ENCODE data around the gene KIAA1549.

KIAA1549 gene

GRCh38 chr7:138903186-138903820 lies 77.9 kb downstream of the KIAA1549 start:
- H3K4me3 ChIP-seq (ENCODE audit: low read length) = no peak overlapping the region
- no peaks in the 10 kb centered on the region for H3K27me3 ChIP-seq (ENCODE audit: low read depth, low read length)
- no peaks in the 10 kb centered on the region for H3K36me3 ChIP-seq (replicated peaks; ENCODE audit: low read depth, low read length)
- H3K79me2 ChIP-seq (ENCODE audit: low read length) = no peaks in the 10 kb centered on the region
- no peaks in the 10 kb centered on the region for H4K20me1 ChIP-seq (ENCODE audit: insufficient read depth, low read length)
- TF ChIP-seq EZH2phosphoT487 (IDR thresholded peaks at IDR 0.05; ENCODE audit: low read depth) (no peak), CTCF (IDR thresholded peaks at IDR 0.05; ENCODE audit: low read depth, low read length) (no peak)
- no peak overlapping the region for H2AFZ ChIP-seq (ENCODE audit: low read depth, low read length)
- no peaks in the 10 kb centered on the region for H3K9me3 ChIP-seq (ENCODE audit: insufficient read depth, low read length)
- no peak overlapping the region for H3K27ac ChIP-seq (ENCODE audit: low read length)
- no peak overlapping the region for H3K4me2 ChIP-seq (ENCODE audit: low read length)
- no peak overlapping the region for H3K9ac ChIP-seq (ENCODE audit: low read length)
- no peaks in the 10 kb centered on the region for H3K4me1 ChIP-seq (ENCODE audit: low read length)

- H3K9me3 ChIP-seq (ENCODE audit: insufficient read depth, low read length) = no peaks in the 10 kb centered on the region
- no peak overlapping the region for H3K9ac ChIP-seq (ENCODE audit: low read length)
- no peaks in the 10 kb centered on the region for H3K4me1 ChIP-seq (ENCODE audit: low read length)
- H3K4me3 ChIP-seq (ENCODE audit: low read length) = no peak overlapping the region
- H3K79me2 ChIP-seq (ENCODE audit: low read length) = no peaks in the 10 kb centered on the region
- TF ChIP-seq CTCF (IDR thresholded peaks at IDR 0.05; ENCODE audit: low read depth, low read length) (no peak), EZH2phosphoT487 (IDR thresholded peaks at IDR 0.05; ENCODE audit: low read depth) (no peak)
- no peaks in the 10 kb centered on the region for H4K20me1 ChIP-seq (ENCODE audit: insufficient read depth, low read length)
- no peak overlapping the region for H3K4me2 ChIP-seq (ENCODE audit: low read length)
- no peak overlapping the region for H2AFZ ChIP-seq (ENCODE audit: low read depth, low read length)
- no peaks in the 10 kb centered on the region for H3K27me3 ChIP-seq (ENCODE audit: low read depth, low read length)
- H3K27ac ChIP-seq (ENCODE audit: low read length) = no peak overlapping the region
- H3K36me3 ChIP-seq (replicated peaks; ENCODE audit: low read depth, low read length) = no peaks in the 10 kb centered on the region
Measured at GRCh38 chr7:138902161-138902560, 79.0 kb downstream of the KIAA1549 start.

- H4K20me1 ChIP-seq (ENCODE audit: insufficient read depth, low read length) = no peaks in the 10 kb centered on the region
- no peak overlapping the region for H3K9ac ChIP-seq (ENCODE audit: low read length)
- no peaks in the 10 kb centered on the region for H3K9me3 ChIP-seq (ENCODE audit: insufficient read depth, low read length)
- H3K36me3 ChIP-seq (replicated peaks; ENCODE audit: low read depth, low read length) = no peaks in the 10 kb centered on the region
- H3K4me3 ChIP-seq (ENCODE audit: low read length) = no peak overlapping the region
- no peaks in the 10 kb centered on the region for H3K79me2 ChIP-seq (ENCODE audit: low read length)
- H3K27me3 ChIP-seq (ENCODE audit: low read depth, low read length) = no peaks in the 10 kb centered on the region
- H3K4me1 ChIP-seq (ENCODE audit: low read length) = no peaks in the 10 kb centered on the region
- H2AFZ ChIP-seq (ENCODE audit: low read depth, low read length) = no peak overlapping the region
- H3K27ac ChIP-seq (ENCODE audit: low read length) = no peak overlapping the region
- H3K4me2 ChIP-seq (ENCODE audit: low read length) = no peak overlapping the region
- TF ChIP-seq EZH2phosphoT487 (IDR thresholded peaks at IDR 0.05; ENCODE audit: low read depth) (no peak), CTCF (IDR thresholded peaks at IDR 0.05; ENCODE audit: low read depth, low read length) (no peak)
Measured at GRCh38 chr7:138900035-138900828, 81.0 kb downstream of the KIAA1549 start.

- Histone ChIP-seq H3K4me2 (ENCODE audit: low read length) (no peak overlapping the region), H3K4me1 (ENCODE audit: low read length) (no peaks in the 10 kb centered on the region), H4K20me1 (ENCODE audit: insufficient read depth, low read length) (no peaks in the 10 kb centered on the region), H3K79me2 (ENCODE audit: low read length) (no peaks in the 10 kb centered on the region), H3K27me3 (ENCODE audit: low read depth, low read length) (no peaks in the 10 kb centered on the region), H3K9me3 (ENCODE audit: insufficient read depth, low read length) (no peaks in the 10 kb centered on the region), H2AFZ (ENCODE audit: low read depth, low read length) (no peak overlapping the region), H3K4me3 (ENCODE audit: low read length) (no peak overlapping the region), H3K36me3 (replicated peaks; ENCODE audit: low read depth, low read length) (no peaks in the 10 kb centered on the region), H3K27ac (ENCODE audit: low read length) (no peak overlapping the region), H3K9ac (ENCODE audit: low read length) (no peak overlapping the region)
- TF ChIP-seq EZH2phosphoT487 (IDR thresholded peaks at IDR 0.05; ENCODE audit: low read depth) = no peak
- TF ChIP-seq CTCF (IDR thresholded peaks at IDR 0.05; ENCODE audit: low read depth, low read length) = no peak
Measured at GRCh38 chr7:138898802-138899201, 82.4 kb downstream of the KIAA1549 start.

Data from OCI-LY3 (cell line).